ENCODE data around the gene PRL. TPM values are rescaled to one million over a fixed set of nuclear protein-coding genes. Genes with fewer than 3 reads are reported as not detected.

Gene PRL
- total RNA-seq, 1 experiment from 2014 or later, result not detected

- Histone ChIP-seq H3K56ac (ENCODE audit: insufficient read length, low read depth, low read length) (no peak overlapping the region), H4K5ac (ENCODE audit: insufficient read length, low read depth, low read length) (no peak overlapping the region), H3K79me1 (ENCODE audit: insufficient read depth, low read depth, low read length, poor library complexity, severe bottlenecking) (no peaks in the 10 kb centered on the region), H3T11ph (ENCODE audit: low read length) (no peak overlapping the region), H3K9me3 (ENCODE audit: control insufficient read depth, low read depth, low read length) (no peaks in the 10 kb centered on the region), H4K20me1 (ENCODE audit: control insufficient read depth, insufficient read depth, insufficient read length) (no peaks in the 10 kb centered on the region), H3K18ac (ENCODE audit: insufficient read length, low read depth, low read length) (no peak overlapping the region), H3K79me2 (ENCODE audit: insufficient read depth, low read length) (no peaks in the 10 kb centered on the region), H2BK20ac (ENCODE audit: low read depth, low read length, poor library complexity, severe bottlenecking) (no peak overlapping the region), H2BK120ac (ENCODE audit: low read depth, low read length, poor library complexity, severe bottlenecking) (no peak overlapping the region), H3K27me3 (ENCODE audit: insufficient read depth, low read length) (no peaks in the 10 kb centered on the region), H4K8ac (replicated peaks; ENCODE audit: insufficient read length, low read depth, low read length) (no peak overlapping the region), H2BK15ac (ENCODE audit: low read depth, low read length) (no peak overlapping the region), H3K4ac (ENCODE audit: low read depth, low read length) (no peak overlapping the region), H3K4me1 (ENCODE audit: insufficient read depth, low read length) (no peaks in the 10 kb centered on the region), H3K23ac (ENCODE audit: insufficient read length, low read depth, low read length) (no peak overlapping the region), H2BK5ac (ENCODE audit: insufficient read length, low read length) (no peak overlapping the region), H3K14ac (ENCODE audit: insufficient read depth, low read length) (no peak overlapping the region), H3K9ac (ENCODE audit: extremely low read depth, insufficient read length, low read length) (no peak overlapping the region), H3K27ac (ENCODE audit: insufficient read length, low read depth, low read length) (no peak overlapping the region), H3K4me2 (ENCODE audit: insufficient read depth, insufficient read length, low read length) (no peak overlapping the region), H2AK5ac (ENCODE audit: insufficient read length, low read length) (no peak overlapping the region), H4K91ac (ENCODE audit: insufficient read length, low read depth, low read length) (no peak overlapping the region), H2AFZ (ENCODE audit: low read length) (no peak overlapping the region), H2BK12ac (ENCODE audit: insufficient read length, low read depth, low read length) (no peak overlapping the region), H3K23me2 (ENCODE audit: insufficient read length, low read depth, low read length, poor library complexity, severe bottlenecking) (no peaks in the 10 kb centered on the region)
- H3K36me3 Mint-ChIP-seq (ENCODE audit: insufficient read depth in 1 of 3, low read depth in 3 of 3), result no peaks in the 10 kb centered on the region
- WGBS (ENCODE audit: extremely low coverage, insufficient read length, low lambda C conversion rate), result no CpG with 5 or more reads among the region's 1 CpG
- H3K27ac Mint-ChIP-seq, result no peak overlapping the region
- TF ChIP-seq, protein P1, sequence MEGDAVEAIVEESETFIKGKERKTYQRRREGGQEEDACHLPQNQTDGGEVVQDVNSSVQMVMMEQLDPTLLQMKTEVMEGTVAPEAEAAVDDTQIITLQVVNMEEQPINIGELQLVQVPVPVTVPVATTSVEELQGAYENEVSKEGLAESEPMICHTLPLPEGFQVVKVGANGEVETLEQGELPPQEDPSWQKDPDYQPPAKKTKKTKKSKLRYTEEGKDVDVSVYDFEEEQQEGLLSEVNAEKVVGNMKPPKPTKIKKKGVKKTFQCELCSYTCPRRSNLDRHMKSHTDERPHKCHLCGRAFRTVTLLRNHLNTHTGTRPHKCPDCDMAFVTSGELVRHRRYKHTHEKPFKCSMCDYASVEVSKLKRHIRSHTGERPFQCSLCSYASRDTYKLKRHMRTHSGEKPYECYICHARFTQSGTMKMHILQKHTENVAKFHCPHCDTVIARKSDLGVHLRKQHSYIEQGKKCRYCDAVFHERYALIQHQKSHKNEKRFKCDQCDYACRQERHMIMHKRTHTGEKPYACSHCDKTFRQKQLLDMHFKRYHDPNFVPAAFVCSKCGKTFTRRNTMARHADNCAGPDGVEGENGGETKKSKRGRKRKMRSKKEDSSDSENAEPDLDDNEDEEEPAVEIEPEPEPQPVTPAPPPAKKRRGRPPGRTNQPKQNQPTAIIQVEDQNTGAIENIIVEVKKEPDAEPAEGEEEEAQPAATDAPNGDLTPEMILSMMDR (conservative IDR thresholded peaks at IDR 0.05), result no peak
- H3K9me3 Mint-ChIP-seq, result no peaks in the 10 kb centered on the region
- H3K27me3 Mint-ChIP-seq (ENCODE audit: low read depth), result no peaks in the 10 kb centered on the region
- DNase-seq, result no peak
- peaks cover 3 to 4% of the 10 kb centered on the region in 2 experiments; a peak in 3 of 4 replicates for H3K4me1 Mint-ChIP-seq
- H3K4me3 Mint-ChIP-seq, result no peak overlapping the region
Observed at GRCh38 chr6:22302838-22303237, 6.0 kb upstream of the PRL start.

Measured in H9 (cell line).